Dedifferentiated amniotic fluid mesenchymal stem cell (primary cell): ENCODE data around the gene F2RL3.
"Not testable (repeated sequence)": the region's sequence is repeated elsewhere in the genome, so short reads cannot be mapped to it uniquely, and the experiment has no call there.

Experiments used
- DNase-seq: peaks from one replicate; pipeline ENCODE4 v3.0.0-alpha.2; 2016; ENCODE audit errors: extremely low spot score

Gene F2RL3

DNA sequence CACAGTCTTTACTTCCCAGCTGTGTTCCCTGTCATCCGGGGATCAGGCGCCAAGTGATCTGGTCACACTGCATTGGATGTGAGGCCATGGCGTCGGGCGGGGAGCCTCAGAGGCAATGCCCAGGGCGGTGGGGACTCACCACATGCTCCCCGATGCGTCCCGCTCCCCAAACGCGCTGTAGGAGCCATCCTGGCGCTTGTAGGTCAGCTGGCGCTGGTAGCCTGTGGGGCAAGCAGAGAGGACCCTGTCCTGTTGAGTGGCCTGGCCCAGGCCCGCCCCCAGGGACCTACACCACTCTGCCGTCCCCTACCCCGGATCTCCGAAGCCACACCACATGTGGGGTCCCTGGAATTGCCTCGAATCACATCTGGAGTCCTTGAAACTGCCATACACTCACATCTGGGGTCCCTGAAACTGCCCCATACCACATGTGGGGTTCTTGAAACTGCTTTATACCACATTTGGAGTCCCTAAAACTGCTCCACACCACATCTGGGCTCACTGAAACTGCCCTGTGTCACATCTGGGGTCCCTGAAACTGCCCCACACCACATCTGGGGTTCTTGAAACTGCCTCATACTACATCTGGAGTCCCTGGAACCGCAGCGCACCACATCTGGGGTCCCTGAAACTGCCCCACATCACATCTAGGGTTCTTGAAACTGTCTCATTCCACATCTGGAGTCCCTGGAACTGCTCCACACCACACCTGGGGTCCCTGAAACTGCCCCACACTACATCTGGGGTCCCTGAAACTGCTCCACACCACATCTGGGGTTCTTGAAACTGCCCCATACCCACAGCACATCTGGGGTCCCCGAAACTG lies 33.2 kb downstream of the F2RL3 start:
- no peak for DNase-seq

DNA sequence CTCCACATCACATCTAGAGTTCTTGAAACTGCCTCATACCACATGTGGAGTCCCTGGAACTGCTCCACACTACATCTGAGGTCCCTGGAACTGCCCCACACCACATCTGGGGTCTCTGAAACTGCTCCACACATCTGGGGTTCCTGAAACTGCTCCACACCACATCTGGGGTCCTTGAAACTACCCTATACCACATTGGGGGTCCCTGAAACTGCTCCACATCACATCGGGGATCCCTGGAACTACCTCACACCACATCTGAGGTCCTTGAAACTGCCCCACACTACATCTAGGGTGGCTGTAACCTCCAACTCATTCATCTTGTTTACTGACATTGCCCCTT lies 33.8 kb downstream of the F2RL3 start:
- DNase-seq = no peak

DNA sequence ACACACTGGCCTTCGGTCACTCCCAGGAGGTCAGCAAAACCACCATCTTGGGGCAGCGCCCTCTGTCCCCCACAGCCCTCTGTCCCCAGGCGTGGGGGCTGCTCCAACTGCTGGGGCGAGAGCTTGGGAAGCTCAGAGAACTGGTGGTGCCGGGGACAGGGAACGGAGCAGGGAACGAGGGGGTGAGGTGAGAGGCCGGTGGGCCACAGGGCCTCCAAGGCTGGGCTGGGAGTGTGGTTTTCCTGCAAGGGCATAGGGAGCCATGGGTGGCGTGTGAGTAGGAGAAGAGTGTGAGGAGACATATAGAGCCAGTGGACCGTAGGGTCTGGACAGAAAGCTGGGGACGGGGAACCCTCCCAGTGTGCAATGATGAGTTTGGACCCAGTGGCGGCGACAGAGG lies 34.1 kb downstream of the F2RL3 start:
- no peak for DNase-seq

DNA sequence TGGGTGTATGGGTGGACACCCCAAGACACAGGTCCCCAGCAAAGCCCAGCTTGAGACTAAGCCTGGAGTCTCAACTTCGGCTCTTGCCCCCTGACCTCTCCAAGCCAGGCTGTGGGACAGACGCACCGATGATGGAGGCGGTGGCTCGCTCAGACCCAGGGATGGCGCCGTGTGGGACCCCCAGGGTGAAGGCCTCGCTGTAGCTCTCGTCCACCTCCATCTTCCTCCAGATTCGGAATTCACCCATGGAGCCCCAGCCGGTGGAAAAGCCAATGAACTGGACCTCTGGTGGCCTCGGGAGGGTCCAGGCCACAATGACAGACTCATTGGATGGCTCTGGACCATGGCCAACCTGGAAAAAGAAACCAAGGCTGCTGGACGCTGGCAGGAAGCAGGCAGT lies 39.1 kb downstream of the F2RL3 start:
- no peak for DNase-seq

DNA sequence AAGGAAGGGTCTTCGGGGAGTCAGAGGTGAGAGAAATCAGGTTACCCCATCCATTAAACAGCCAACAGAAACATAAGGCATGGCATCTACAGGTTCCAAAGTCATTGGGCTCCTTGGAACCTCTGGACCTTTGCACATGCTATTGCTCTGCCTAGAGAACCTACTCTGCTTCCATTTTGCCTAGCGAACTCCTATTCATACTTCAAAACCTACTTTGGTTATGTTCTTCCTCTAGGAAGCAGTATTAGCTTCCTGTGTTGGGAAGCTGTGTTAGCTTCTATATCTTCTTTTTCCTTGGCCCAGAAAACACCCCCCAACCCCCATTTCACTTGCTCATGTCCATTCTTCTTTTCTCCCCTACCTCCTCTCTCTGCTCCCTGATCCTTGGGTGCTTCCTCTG lies 39.6 kb downstream of the F2RL3 start:
- DNase-seq = no peak

DNA sequence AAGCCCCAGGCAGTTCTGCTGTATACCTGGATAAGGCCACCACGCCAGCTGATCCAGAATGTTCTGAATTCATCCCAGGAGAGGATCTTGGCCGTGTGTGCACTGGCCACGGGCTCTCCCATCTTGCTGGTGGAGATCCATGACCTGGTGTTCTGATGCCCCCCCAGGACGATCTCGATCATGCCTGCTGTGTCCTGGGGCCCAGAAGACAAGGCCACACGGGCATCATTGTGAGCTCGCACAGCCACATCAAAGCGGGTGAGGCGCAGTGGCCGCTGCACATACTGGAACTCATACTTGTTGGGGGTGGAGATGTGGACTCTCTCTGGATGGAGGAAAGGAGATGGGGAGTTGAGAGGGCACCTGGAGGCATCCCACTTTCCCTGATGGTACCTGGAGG lies 40.1 kb downstream of the F2RL3 start:
- DNase-seq = no peak

DNA sequence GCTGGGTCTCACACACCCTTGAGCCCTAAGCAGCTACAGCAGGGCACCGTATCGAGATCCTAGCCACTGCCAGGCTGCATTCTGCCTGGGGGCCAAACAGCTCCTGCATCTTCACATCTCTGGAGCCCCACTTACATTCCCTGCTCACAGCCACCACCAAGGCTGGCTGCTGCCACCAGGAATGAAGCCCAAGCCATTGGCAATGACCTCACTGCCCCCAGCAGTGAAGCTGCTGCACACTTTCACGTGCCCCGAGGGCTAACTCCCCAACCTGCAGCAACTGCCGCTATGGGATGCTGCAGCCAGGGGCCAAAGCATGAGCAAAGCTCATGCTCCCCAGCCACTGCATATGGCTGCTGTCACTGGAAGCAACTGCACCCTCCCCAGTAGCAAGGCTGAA lies 42.0 kb downstream of the F2RL3 start:
- no peak for DNase-seq

DNA sequence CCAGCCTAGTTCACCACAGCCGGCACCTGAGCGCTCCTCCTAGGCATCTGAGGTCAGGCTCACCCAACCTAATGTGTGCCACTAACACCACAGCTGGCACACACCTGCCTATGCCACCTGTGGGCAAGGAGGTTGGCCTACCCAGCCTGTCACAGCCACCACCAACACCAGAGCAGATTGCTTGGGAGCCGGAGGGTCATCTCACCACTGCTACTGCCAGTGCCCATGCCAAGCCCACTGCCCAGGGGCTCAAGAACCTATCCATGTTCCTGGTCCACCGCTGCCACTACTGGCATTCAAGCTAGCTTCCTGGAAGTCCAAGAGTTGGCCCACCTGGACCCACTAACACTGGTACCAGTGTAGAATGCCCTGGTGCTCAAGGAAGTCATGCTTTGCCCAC lies 42.5 kb downstream of the F2RL3 start:
- no peak for DNase-seq

DNA sequence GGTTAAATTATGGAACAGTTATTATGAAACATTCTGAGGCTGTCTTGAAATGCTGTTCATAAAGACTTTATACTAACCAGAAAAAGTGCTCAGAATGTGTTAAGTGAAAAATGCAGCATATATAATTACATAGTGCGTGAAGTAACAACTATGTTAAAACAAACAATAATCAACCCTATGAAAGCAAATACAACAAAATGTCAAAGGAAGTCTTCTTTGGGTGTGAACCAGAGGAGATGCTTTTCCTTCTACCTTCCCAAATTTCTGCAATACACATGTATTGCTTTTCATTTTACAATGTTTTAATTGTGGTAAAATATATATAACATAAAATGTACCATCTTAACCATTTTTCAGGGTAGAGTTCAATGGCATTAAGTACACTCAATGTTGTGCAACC lies 45.7 kb downstream of the F2RL3 start:
- DNase-seq = no peak

DNA sequence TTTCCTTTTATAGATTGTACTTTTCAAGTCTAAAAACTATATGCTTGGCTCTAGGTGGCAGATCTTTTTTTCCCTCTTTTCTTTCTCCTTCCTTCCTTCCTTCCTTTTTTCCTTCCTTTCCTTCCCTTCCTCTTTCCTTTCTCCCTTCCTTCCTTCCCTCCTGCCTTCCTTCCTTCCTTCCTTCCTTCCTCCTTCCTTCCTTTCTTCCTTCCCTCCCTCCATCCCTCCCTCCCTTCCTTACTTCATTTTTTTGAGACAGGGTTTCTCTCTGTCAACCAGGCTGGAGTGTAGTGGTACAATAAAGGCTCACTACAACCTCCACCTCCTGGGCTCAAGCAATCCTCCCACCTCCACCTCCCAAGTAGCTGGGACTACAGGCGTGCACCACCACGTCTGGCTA lies 48.1 kb downstream of the F2RL3 start:
- DNase-seq = no peak

DNA sequence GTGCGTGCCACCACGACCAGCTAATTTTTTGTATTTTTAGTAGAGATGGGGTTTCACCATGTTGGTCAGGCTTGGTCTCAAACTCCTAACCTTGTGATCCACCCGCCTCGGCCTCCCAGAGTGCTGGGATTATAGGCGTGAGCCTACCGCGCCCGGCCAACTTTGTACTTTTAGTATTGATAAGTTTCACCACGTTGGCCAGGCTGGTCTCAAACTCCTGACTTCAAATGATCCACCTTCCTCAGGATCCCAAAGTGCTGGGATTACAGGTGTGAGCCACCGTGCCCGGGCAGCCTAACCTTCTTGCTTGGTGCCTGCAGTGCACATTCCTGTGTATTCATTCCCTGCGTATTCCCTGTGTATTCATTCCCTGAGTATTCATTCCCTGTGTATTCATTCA lies 49.0 kb downstream of the F2RL3 start:
- not testable (repeated sequence) for DNase-seq

DNA sequence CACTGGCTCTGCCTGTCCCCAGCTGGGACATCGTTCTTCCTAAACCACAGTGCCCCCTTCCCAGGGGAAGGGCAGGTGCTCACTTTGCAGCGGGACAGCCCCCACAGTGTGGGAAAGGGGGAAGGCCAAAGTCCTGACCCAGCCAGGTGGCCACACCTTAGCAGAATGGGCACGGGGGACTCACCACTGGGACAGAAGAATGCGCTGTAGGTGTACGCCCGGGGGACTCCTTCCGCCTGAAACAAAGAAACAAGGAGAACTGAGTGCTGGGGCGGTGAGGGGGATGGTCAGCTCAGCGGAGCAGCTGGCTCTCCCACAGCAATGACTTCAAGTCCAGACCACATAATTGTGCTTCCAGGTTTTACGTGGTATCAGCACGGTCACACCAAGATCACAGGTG lies 49.4 kb downstream of the F2RL3 start:
- DNase-seq = no peak

DNA sequence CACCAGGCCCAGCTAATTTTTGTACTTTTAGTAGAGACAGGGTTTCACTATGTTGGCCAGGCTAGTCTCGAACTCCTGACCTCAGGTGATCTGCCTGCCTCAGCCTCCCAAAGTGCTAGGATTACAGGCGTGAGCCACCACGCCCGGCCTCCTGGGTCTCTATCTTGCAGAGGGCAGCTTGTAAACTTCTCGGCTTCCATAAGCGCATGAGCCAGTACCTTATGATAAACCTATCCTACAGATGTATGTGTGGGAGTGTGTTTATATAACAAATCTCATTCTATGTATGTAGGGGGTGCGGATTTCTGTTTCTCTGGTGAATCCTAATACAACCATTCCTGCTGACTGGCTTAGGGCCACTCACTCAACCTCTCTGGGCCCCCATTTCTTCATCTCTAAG lies 51.3 kb downstream of the F2RL3 start:
- DNase-seq = not testable (repeated sequence)

DNA sequence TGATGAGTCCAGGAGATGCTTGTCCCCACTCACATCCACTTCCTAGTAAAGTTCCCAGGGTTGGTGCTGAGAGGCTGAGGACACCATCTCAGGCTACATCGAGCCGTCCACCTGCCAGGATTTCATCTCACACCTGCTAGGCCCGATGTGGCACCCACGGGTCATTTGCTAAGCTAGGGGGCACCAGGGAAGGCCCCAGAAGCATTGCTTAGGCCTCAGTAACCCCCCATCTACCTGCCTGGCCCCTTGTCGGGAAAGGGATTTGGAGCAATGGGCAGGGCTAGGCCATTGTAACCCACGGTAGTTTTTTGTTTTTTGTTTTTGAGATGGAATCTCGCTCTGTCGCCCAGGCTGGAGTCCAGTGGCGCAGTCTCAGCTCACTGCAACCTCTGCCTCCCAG lies 51.8 kb downstream of the F2RL3 start:
- no peak for DNase-seq
